ENCODE results near the gene MYO1D. TPM values are rescaled to one million over a fixed set of nuclear protein-coding genes. Genes with fewer than 3 reads are reported as not detected.

Gene MYO1D
- total RNA-seq, 1 experiment from 2014 or later, result 1.3 TPM

DNA sequence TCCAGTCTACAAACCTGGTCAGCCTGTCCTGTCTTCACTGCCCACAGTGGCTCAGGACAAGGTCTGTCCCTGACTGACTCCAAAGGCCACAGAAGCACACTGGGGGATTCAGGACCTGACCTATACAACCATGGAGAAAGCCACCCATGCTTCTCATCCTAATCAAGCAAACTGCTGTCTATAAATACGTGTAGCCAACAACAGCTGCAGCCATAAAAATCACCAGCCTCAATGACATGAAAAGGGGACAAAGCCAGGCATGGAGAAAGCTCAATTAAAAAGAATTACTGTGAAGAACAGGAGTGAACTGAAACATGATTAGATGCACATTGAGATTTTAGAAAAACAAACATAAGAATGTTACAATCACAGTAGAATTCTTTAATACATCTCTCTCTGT is 220.0 kb downstream of the MYO1D start:
- Histone ChIP-seq H3K27ac (ENCODE audit: low read length) (no peak overlapping the region), H3K27me3 (ENCODE audit: control insufficient read depth, insufficient read depth, low read length) (peaks cover 2% of the 10 kb centered on the region; the same call in 1 of the 2 replicates), H3K36me3 (ENCODE audit: control insufficient read depth, insufficient read depth, low read length) (no peaks in the 10 kb centered on the region), H3K9me3 (ENCODE audit: control insufficient read depth, insufficient read depth, low read depth, low read length) (no peaks in the 10 kb centered on the region), H3K4me3 (ENCODE audit: low read depth in 2 of 2, low read length in 2 of 2) (no peak overlapping the region), H3K4me1 (ENCODE audit: control insufficient read depth, insufficient read depth, low read length) (no peaks in the 10 kb centered on the region)
- TF ChIP-seq, protein P1, sequence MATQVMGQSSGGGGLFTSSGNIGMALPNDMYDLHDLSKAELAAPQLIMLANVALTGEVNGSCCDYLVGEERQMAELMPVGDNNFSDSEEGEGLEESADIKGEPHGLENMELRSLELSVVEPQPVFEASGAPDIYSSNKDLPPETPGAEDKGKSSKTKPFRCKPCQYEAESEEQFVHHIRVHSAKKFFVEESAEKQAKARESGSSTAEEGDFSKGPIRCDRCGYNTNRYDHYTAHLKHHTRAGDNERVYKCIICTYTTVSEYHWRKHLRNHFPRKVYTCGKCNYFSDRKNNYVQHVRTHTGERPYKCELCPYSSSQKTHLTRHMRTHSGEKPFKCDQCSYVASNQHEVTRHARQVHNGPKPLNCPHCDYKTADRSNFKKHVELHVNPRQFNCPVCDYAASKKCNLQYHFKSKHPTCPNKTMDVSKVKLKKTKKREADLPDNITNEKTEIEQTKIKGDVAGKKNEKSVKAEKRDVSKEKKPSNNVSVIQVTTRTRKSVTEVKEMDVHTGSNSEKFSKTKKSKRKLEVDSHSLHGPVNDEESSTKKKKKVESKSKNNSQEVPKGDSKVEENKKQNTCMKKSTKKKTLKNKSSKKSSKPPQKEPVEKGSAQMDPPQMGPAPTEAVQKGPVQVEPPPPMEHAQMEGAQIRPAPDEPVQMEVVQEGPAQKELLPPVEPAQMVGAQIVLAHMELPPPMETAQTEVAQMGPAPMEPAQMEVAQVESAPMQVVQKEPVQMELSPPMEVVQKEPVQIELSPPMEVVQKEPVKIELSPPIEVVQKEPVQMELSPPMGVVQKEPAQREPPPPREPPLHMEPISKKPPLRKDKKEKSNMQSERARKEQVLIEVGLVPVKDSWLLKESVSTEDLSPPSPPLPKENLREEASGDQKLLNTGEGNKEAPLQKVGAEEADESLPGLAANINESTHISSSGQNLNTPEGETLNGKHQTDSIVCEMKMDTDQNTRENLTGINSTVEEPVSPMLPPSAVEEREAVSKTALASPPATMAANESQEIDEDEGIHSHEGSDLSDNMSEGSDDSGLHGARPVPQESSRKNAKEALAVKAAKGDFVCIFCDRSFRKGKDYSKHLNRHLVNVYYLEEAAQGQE (IDR thresholded peaks at IDR 0.05; ENCODE audit: insufficient read depth in 1 of 2, low read depth in 2 of 2, low read length in 1 of 2), result no peak
- no peak for TF ChIP-seq POLR2AphosphoS5 (IDR thresholded peaks at IDR 0.05; ENCODE audit: low read depth, low read length)
- TF ChIP-seq SIN3A (IDR thresholded peaks at IDR 0.05; ENCODE audit: borderline replicate concordance, insufficient read depth, low read depth, low read length), result no peak
- TF ChIP-seq, protein P2, sequence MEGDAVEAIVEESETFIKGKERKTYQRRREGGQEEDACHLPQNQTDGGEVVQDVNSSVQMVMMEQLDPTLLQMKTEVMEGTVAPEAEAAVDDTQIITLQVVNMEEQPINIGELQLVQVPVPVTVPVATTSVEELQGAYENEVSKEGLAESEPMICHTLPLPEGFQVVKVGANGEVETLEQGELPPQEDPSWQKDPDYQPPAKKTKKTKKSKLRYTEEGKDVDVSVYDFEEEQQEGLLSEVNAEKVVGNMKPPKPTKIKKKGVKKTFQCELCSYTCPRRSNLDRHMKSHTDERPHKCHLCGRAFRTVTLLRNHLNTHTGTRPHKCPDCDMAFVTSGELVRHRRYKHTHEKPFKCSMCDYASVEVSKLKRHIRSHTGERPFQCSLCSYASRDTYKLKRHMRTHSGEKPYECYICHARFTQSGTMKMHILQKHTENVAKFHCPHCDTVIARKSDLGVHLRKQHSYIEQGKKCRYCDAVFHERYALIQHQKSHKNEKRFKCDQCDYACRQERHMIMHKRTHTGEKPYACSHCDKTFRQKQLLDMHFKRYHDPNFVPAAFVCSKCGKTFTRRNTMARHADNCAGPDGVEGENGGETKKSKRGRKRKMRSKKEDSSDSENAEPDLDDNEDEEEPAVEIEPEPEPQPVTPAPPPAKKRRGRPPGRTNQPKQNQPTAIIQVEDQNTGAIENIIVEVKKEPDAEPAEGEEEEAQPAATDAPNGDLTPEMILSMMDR (IDR thresholded peaks at IDR 0.05), result no peak
- TF ChIP-seq TCF7L2 (IDR thresholded peaks at IDR 0.05; ENCODE audit: low read depth, low read length), result no peak
- intact Hi-C loops (cut with micrococcal nuclease; ENCODE audit: unreplicated experiment) (no loop called here), in situ Hi-C loops (cut with HindIII; ENCODE audit: low pct_unique_long_range_greater_than_20kb, low sequenced_read_pairs) (no loop called here)
- POLR2A ChIA-PET, result no interaction called here
- BruUV-seq (replicated peaks), result no TSS peak
- ATAC-seq, result no peak
- DNase-seq (ENCODE audit: low read depth, low spot score), result no peak
- CTCF ChIA-PET, result no interaction called here

DNA sequence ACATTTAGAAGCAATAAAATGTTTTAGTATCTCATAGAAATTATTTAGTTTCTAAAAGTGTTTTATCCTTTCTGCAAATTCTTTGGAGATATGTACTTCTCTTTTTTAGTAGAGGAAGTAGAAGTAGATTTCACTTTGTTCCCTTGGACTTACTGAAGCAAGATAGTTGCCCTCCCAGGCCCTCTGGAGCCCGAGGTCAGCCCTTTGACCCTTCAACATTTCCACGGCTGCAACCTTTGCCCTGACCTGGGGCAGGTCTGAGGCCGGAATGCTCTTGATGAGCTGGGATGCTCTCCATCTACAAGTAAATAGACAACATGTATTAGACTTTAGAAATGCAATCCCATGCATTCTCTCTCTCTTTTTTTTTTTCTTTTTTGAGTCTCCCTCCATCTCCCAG is 222.6 kb downstream of the MYO1D start:
- DNase-seq (ENCODE audit: low read depth, low spot score) (no peak), ATAC-seq (no peak)
- intact Hi-C loops (cut with micrococcal nuclease; ENCODE audit: unreplicated experiment), result no loop called here

More for the DNA sequence above, 222.6 kb downstream of the MYO1D start:
- H3K4me3 ChIP-seq (ENCODE audit: low read depth in 2 of 2, low read length in 2 of 2), result no peak overlapping the region
- H3K27me3 ChIP-seq (ENCODE audit: control insufficient read depth, insufficient read depth, low read length), result no peaks in the 10 kb centered on the region
- no peak overlapping the region for H3K27ac ChIP-seq (ENCODE audit: low read length)
- H3K36me3 ChIP-seq (ENCODE audit: control insufficient read depth, insufficient read depth, low read length), result no peaks in the 10 kb centered on the region
- no peaks in the 10 kb centered on the region for H3K4me1 ChIP-seq (ENCODE audit: control insufficient read depth, insufficient read depth, low read length)
- TF ChIP-seq, protein P1 (IDR thresholded peaks at IDR 0.05; ENCODE audit: insufficient read depth in 1 of 2, low read depth in 2 of 2, low read length in 1 of 2), result no peak
- TF ChIP-seq POLR2AphosphoS5 (IDR thresholded peaks at IDR 0.05; ENCODE audit: low read depth, low read length) (no peak), TCF7L2 (IDR thresholded peaks at IDR 0.05; ENCODE audit: low read depth, low read length) (no peak), SIN3A (IDR thresholded peaks at IDR 0.05; ENCODE audit: borderline replicate concordance, insufficient read depth, low read depth, low read length) (no peak)
- TF ChIP-seq, protein P2 (IDR thresholded peaks at IDR 0.05), result no peak
- ChIA-PET CTCF (no interaction called here), POLR2A (no interaction called here)
- H3K9me3 ChIP-seq (ENCODE audit: control insufficient read depth, insufficient read depth, low read depth, low read length), result peaks cover 5% of the 10 kb centered on the region; the same call in 1 of the 2 replicates
- in situ Hi-C loops (cut with HindIII; ENCODE audit: low pct_unique_long_range_greater_than_20kb, low sequenced_read_pairs), result no loop called here
- no TSS peak for BruUV-seq (replicated peaks)

Data from Panc1 (cell line).